CD4-positive, alpha-beta T cell treated with Interleukin-15 for 1 hour (primary cell): ENCODE measurements around the gene FAM200B.

ENCODE experiments used
- DNase-seq: peaks from one replicate; pipeline ENCODE4 v3.0.0-alpha.2; 2020

The FAM200B gene

GRCh38 chr4:15681372-15682241 is at the start of gene FAM200B:
FAM200B (plus strand) TSS chr4:15681827; CDS start chr4:15686978, 5,151 bp downstream.
- peak; percentile 94 for DNase-seq

- DNase-seq, result no peak
Observed at GRCh38 chr4:15636818-15637217, 44.8 kb upstream of the FAM200B start.

- no peak for DNase-seq
Observed at GRCh38 chr4:15638418-15638817, 43.2 kb upstream of the FAM200B start.

DNA sequence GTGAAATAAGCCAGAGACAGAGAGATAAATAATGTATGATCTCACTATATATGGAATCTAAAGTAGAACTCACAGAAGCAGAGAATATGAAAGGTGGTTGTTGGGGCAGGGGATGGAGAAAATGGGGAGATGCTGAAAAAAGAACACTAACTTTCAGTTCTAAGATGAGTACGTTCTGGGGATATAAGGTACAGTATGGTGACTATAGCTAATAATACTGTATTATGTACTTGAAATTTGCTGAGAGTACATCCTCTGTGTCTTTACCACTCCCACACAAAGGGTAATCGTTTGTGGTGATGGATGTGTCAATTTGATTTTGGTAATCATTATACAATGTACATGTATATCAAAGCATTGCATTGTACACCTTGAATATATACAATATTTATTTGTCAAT is 33.0 kb upstream of the FAM200B start:
- DNase-seq, result no peak

GRCh38 chr4:15649914-15650545 is 31.6 kb upstream of the FAM200B start:
- DNase-seq, result peak; percentile 59

DNA sequence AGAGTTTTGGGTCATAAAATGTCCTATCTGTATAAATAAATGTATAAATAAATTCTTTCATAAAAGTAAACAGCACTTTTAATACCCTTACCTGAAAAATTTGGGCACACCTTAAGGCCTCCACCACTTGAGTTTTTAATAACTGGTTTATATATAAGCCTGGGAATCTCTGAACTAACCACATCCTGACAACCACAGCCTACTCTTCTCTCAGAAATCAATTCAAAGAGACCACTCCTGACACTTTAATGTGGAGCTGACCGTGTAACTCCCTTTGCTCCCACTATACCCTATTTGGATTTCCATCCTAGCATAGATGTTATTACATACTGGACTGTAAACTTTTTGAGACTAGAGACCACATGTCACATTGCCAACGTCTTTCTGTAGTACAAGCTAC is 30.0 kb upstream of the FAM200B start:
- no peak for DNase-seq

- DNase-seq, result no peak
Observed at GRCh38 chr4:15652191-15652590, 29.4 kb upstream of the FAM200B start.

DNA sequence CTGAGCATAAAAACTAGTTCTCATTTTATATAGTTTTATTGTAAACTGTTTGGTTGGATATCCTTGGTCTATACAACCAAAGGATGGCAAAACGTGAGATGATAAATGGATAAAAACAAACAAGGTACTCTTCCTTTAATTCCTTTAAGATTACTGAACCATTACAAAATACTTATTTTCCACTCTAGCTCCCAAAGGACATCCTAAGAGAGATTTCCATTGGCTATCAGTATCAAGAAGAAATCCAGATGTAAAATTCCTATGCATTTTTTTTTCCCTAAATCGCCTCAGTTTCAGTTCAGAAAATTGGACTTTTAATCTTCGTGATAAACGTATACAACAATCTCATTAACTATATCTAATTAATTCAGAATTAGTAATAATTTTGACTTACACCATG is 28.8 kb upstream of the FAM200B start:
- no peak for DNase-seq

- no peak for DNase-seq
Observed at GRCh38 chr4:15653420-15653819, 28.2 kb upstream of the FAM200B start.

DNA sequence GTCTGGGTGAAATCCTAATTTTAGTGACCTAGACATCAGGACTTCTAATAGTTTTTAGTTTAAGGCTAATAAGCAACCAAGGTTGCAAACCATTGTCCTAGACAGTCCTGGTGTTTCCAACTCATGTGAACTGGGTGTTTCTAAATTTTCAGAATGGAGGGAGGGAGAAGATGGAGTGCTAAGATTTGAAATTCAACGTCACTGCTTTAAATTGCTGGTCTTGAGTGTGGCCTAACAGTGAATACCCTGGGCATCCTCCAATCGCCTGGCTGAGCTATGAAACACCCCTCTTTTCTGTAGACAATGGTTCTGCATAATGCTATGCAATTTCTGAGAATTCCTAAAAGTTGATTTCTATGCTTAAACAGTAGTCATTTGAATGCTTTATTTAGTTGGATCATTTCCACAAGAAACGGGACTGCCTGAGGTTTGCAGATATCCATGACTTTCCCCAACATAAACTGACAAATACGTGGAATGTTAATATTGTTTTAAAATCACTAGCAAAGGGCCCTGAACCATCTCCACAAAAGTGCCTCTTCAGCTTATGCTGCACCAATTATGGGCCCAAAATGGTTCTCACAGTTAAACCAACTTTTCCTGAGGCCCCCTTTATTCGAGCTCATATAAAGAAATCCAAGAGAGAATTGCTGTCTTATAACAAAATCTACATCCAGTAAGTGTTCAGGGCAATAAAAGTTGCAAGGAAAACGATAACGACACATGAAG is 27.6 kb upstream of the FAM200B start:
- DNase-seq, result no peak

DNA sequence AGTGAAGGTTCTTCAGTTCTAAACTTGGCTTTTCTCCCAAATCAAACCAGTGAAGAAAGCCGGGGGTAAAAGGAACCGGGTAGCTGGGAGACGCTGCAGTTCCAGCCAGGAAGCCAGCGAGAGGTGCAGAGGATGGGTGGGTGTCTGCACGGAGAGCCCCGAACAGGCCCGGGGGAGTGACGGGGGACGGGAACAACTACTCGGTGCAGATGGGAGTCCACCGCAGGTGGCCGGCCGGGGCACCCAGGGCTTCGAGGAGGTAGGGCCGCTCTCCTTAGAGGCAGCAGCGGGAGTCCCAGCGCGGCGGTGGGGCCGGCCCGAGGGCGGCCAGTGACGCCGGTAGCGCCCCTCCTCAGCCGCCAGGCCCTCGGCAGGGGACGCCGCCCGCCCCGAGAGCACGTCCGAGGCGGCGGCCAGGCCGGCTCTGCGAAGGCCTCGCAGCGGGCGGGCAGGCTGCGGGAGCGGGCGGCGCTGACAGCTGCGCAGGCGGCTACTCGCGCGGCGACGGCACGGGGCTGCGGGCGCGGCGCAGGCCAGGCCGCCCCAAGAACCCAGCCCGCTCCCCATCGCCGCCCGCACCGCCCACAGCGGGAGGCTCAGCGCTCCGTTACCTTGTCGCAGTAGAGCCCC is 26.9 kb upstream of the FAM200B start:
- DNase-seq, result peak; percentile 22

- peak; percentile 86 for DNase-seq
Observed at GRCh38 chr4:15655223-15656037, 26.2 kb upstream of the FAM200B start, which contains the start of gene FBXL5. FBXL5 (minus strand) TSS chr4:15655357; CDS start chr4:15655287, 70 bp downstream.

GRCh38 chr4:15656038-15656470 is 25.6 kb upstream of the FAM200B start:
- no peak for DNase-seq

- DNase-seq, result no peak
Observed at GRCh38 chr4:15657366-15657765, 24.3 kb upstream of the FAM200B start.

GRCh38 chr4:15658136-15658770 is 23.4 kb upstream of the FAM200B start:
- DNase-seq, result no peak

DNA sequence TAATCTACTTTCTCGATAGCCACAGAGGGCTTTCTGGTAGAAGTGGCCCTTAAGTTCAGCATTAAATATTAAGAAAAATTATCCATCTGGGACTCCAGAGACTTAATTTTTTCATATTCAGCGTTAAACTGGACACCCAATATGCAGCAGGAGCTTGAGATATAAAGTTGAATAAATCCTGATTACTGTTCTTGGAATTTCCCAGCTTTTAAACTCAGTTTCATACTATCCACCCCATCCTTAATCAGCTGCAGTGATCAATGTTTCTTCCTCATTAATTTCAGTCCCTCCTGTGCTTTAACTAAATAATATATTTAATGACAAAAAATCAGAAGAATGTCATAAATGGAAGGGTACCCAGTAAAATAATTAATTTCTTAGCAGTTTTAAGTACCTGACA is 22.8 kb upstream of the FAM200B start:
- no peak for DNase-seq

- no peak for DNase-seq
Observed at GRCh38 chr4:15659768-15660570, 21.7 kb upstream of the FAM200B start.

- DNase-seq, result peak; percentile 29
Observed at GRCh38 chr4:15665753-15666365, 15.8 kb upstream of the FAM200B start.

GRCh38 chr4:15667006-15667405 is 14.6 kb upstream of the FAM200B start:
- DNase-seq, result no peak
